ENCODE data around the gene VAV2.
A peak's percentile ranks its signal among the peaks of the same experiment; 100 is the strongest.

Gene VAV2

GRCh38 chr9:134032456-134033222 lies 40.5 kb upstream of the VAV2 start:
- Mint-ChIP-seq H3K9me3 (no peaks in the 10 kb centered on the region), H3K4me3 (no peak overlapping the region), H3K4me1 (ENCODE audit: low read depth in 2 of 2) (no peaks in the 10 kb centered on the region), H3K27me3 (no peaks in the 10 kb centered on the region), H3K36me3 (ENCODE audit: insufficient read depth) (peaks cover 36% of the 10 kb centered on the region), H3K27ac (no peak overlapping the region)
- DNase-seq (no peak), ATAC-seq (replicated peaks) (no peak)

GRCh38 chr9:134031783-134032182 lies 39.7 kb upstream of the VAV2 start:
- no peaks in the 10 kb centered on the region for H3K4me1 Mint-ChIP-seq (ENCODE audit: low read depth in 2 of 2)
- peaks cover 30% of the 10 kb centered on the region for H3K36me3 Mint-ChIP-seq (ENCODE audit: insufficient read depth)
- no peaks in the 10 kb centered on the region for H3K9me3 Mint-ChIP-seq
- no peak overlapping the region for H3K27ac Mint-ChIP-seq
- H3K27me3 Mint-ChIP-seq, result no peaks in the 10 kb centered on the region
- ATAC-seq (replicated peaks) (no peak), DNase-seq (no peak)
- no peak overlapping the region for H3K4me3 Mint-ChIP-seq

GRCh38 chr9:134030821-134031470 lies 38.8 kb upstream of the VAV2 start:
- H3K4me1 Mint-ChIP-seq (ENCODE audit: low read depth in 2 of 2), result peaks cover 0 to 4% of the 10 kb centered on the region in 2 donors
- H3K9me3 Mint-ChIP-seq, result no peaks in the 10 kb centered on the region
- DNase-seq (no peak), ATAC-seq (replicated peaks) (no peak)
- no peak overlapping the region for H3K4me3 Mint-ChIP-seq
- H3K27me3 Mint-ChIP-seq, result no peaks in the 10 kb centered on the region
- H3K36me3 Mint-ChIP-seq (ENCODE audit: insufficient read depth), result peaks cover 25% of the 10 kb centered on the region
- H3K27ac Mint-ChIP-seq, result no peak overlapping the region

GRCh38 chr9:134029248-134030226 lies 37.4 kb upstream of the VAV2 start:
- DNase-seq (no peak), ATAC-seq (replicated peaks) (no peak)
- Mint-ChIP-seq H3K27me3 (no peaks in the 10 kb centered on the region), H3K4me1 (ENCODE audit: low read depth in 2 of 2) (peaks cover 7 to 8% of the 10 kb centered on the region in 2 donors), H3K9me3 (no peaks in the 10 kb centered on the region), H3K36me3 (ENCODE audit: insufficient read depth) (peaks cover 23% of the 10 kb centered on the region), H3K4me3 (no peak overlapping the region), H3K27ac (no peak overlapping the region)

GRCh38 chr9:134028575-134029247 lies 36.6 kb upstream of the VAV2 start:
- DNase-seq (no peak), ATAC-seq (replicated peaks) (no peak)
- Mint-ChIP-seq H3K4me1 (ENCODE audit: low read depth in 2 of 2) (peaks cover 10 to 12% of the 10 kb centered on the region in 2 donors), H3K27me3 (no peaks in the 10 kb centered on the region), H3K9me3 (no peaks in the 10 kb centered on the region), H3K27ac (no peak overlapping the region), H3K4me3 (peak overlapping the region in 1 of 2 donors; percentile 27), H3K36me3 (ENCODE audit: insufficient read depth) (peaks cover 25% of the 10 kb centered on the region)

GRCh38 chr9:134028076-134028475 lies 36.0 kb upstream of the VAV2 start:
- Mint-ChIP-seq H3K27ac (no peak overlapping the region), H3K27me3 (no peaks in the 10 kb centered on the region), H3K36me3 (ENCODE audit: insufficient read depth) (peaks cover 19% of the 10 kb centered on the region), H3K4me1 (ENCODE audit: low read depth in 2 of 2) (peaks cover 10 to 12% of the 10 kb centered on the region in 2 donors), H3K9me3 (no peaks in the 10 kb centered on the region), H3K4me3 (peak overlapping the region in 1 of 2 donors; percentile 7)
- ATAC-seq (replicated peaks) (no peak), DNase-seq (no peak)

GRCh38 chr9:134027561-134027960 lies 35.4 kb upstream of the VAV2 start:
- Mint-ChIP-seq H3K36me3 (ENCODE audit: insufficient read depth) (peaks cover 15% of the 10 kb centered on the region), H3K9me3 (no peaks in the 10 kb centered on the region), H3K4me3 (peak overlapping the region in 1 of 2 donors; percentile 7), H3K27ac (no peak overlapping the region), H3K27me3 (no peaks in the 10 kb centered on the region), H3K4me1 (ENCODE audit: low read depth in 2 of 2) (peaks cover 10 to 12% of the 10 kb centered on the region in 2 donors)
- ATAC-seq (replicated peaks) (no peak), DNase-seq (no peak)

GRCh38 chr9:134026981-134027380 lies 34.9 kb upstream of the VAV2 start:
- Mint-ChIP-seq H3K27ac (no peak overlapping the region), H3K27me3 (no peaks in the 10 kb centered on the region), H3K4me3 (peak overlapping the region; percentile 19 to 35), H3K9me3 (no peaks in the 10 kb centered on the region), H3K4me1 (ENCODE audit: low read depth in 2 of 2) (peaks cover 10 to 12% of the 10 kb centered on the region in 2 donors), H3K36me3 (ENCODE audit: insufficient read depth) (peaks cover 10% of the 10 kb centered on the region)
- no peak for ATAC-seq (replicated peaks)
- DNase-seq, result no peak

GRCh38 chr9:134026581-134026980 lies 34.5 kb upstream of the VAV2 start:
- Mint-ChIP-seq H3K36me3 (ENCODE audit: insufficient read depth) (peaks cover 10% of the 10 kb centered on the region), H3K27ac (no peak overlapping the region), H3K4me1 (ENCODE audit: low read depth in 2 of 2) (peaks cover 10 to 12% of the 10 kb centered on the region in 2 donors), H3K9me3 (no peaks in the 10 kb centered on the region), H3K4me3 (peak overlapping the region; percentile 78 to 83), H3K27me3 (no peaks in the 10 kb centered on the region)
- DNase-seq, result no peak
- ATAC-seq (replicated peaks), result no peak

GRCh38 chr9:134025606-134026541 lies 33.8 kb upstream of the VAV2 start:
- H3K4me1 Mint-ChIP-seq (ENCODE audit: low read depth in 2 of 2), result peaks cover 10 to 12% of the 10 kb centered on the region in 2 donors
- peak; percentile 38 to 45 (median 45) for DNase-seq
- H3K27ac Mint-ChIP-seq, result peak overlapping the region; percentile 41 to 72
- H3K9me3 Mint-ChIP-seq, result no peaks in the 10 kb centered on the region
- peaks cover 10% of the 10 kb centered on the region for H3K36me3 Mint-ChIP-seq (ENCODE audit: insufficient read depth)
- H3K27me3 Mint-ChIP-seq, result no peaks in the 10 kb centered on the region
- peak overlapping the region; percentile 78 to 83 for H3K4me3 Mint-ChIP-seq
- ATAC-seq (replicated peaks), result peak; percentile 45

- ATAC-seq (replicated peaks) (peak; percentile 90), DNase-seq (peak; percentile 83 to 88 (median 88))
- Mint-ChIP-seq H3K4me3 (peak within 1 kb of the TSS; percentile 78 to 83), H3K27me3 (no peaks in the 10 kb centered on the region), H3K4me1 (ENCODE audit: low read depth in 2 of 2) (peaks cover 10 to 12% of the 10 kb centered on the region in 2 donors), H3K36me3 (ENCODE audit: insufficient read depth) (peaks cover 10% of the 10 kb centered on the region), H3K27ac (peak within 1 kb of the TSS; percentile 41 to 72), H3K9me3 (no peaks in the 10 kb centered on the region)
These were observed 32.9 kb upstream of the VAV2 start, which contains the start of gene BRD3OS for GRCh38 chr9:134024828-134025605. Gene BRD3OS (plus strand): TSS chr9:134025481. CDS start chr9:134026748, 1,267 bp downstream.
